Memory B cell (primary cell): ENCODE results near the gene POU2F2.

Experiments used
- ATAC-seq: fragments of 150-1000 bp; cut with Tn5 transposase; 2 replicates; pipeline ENCODE4 v1.10.0; 2021; ENCODE audit warnings: low read depth, mild to moderate bottlenecking, moderate library complexity
- DNase-seq, 2 donors: peaks; one replicate each; pipeline ENCODE4 v3.0.0; 2022; ENCODE audit warnings: low spot score in 2 of 2
- H3K27ac Mint-ChIP-seq: one replicate; pipeline ENCODE4 v1.8.0; 2022; ENCODE audit warnings: mild to moderate bottlenecking, moderate library complexity, mixed read lengths
- H3K27me3 Mint-ChIP-seq: one replicate; pipeline ENCODE4 v1.8.0; 2022; ENCODE audit warnings: mixed read lengths
- H3K36me3 Mint-ChIP-seq: one replicate; pipeline ENCODE4 v1.8.0; 2022; ENCODE audit warnings: mild to moderate bottlenecking, mixed read lengths
- H3K4me1 Mint-ChIP-seq: one replicate; pipeline ENCODE4 v1.8.0; 2022; ENCODE audit warnings: mixed read lengths
- H3K4me3 Mint-ChIP-seq: one replicate; pipeline ENCODE4 v1.8.0; 2022; ENCODE audit warnings: mild to moderate bottlenecking, moderate library complexity, mixed read lengths
- H3K9me3 Mint-ChIP-seq: one replicate; pipeline ENCODE4 v1.8.0; 2022; ENCODE audit warnings: mixed read lengths

POU2F2 gene

GRCh38 chr19:42149447-42150202 is 17.4 kb upstream of the POU2F2 start:
- H3K27ac Mint-ChIP-seq = peak overlapping the region; percentile 4
- H3K36me3 Mint-ChIP-seq = peaks cover 18% of the 10 kb centered on the region
- no peak for DNase-seq
- no peak overlapping the region for H3K4me3 Mint-ChIP-seq
- no peaks in the 10 kb centered on the region for H3K9me3 Mint-ChIP-seq
- ATAC-seq = no peak
- peaks cover 26% of the 10 kb centered on the region for H3K4me1 Mint-ChIP-seq
- H3K27me3 Mint-ChIP-seq = no peaks in the 10 kb centered on the region

GRCh38 chr19:42148266-42148665 is 16.0 kb upstream of the POU2F2 start:
- H3K27ac Mint-ChIP-seq = no peak overlapping the region
- no peak for DNase-seq

GRCh38 chr19:42143341-42144234 is 11.3 kb upstream of the POU2F2 start:
- peaks cover 27% of the 10 kb centered on the region for H3K36me3 Mint-ChIP-seq
- ATAC-seq (no peak), DNase-seq (no peak)
- H3K27ac Mint-ChIP-seq = peak overlapping the region; percentile 0
- H3K27me3 Mint-ChIP-seq = no peaks in the 10 kb centered on the region
- H3K9me3 Mint-ChIP-seq = no peaks in the 10 kb centered on the region
- peaks cover 22% of the 10 kb centered on the region for H3K4me1 Mint-ChIP-seq
- H3K4me3 Mint-ChIP-seq = no peak overlapping the region

More at GRCh38 chr19:42148266-42148665, 16.0 kb upstream of the POU2F2 start:
- no peak for ATAC-seq
- Mint-ChIP-seq H3K4me1 (peaks cover 21% of the 10 kb centered on the region), H3K36me3 (peaks cover 25% of the 10 kb centered on the region), H3K9me3 (no peaks in the 10 kb centered on the region), H3K4me3 (no peak overlapping the region), H3K27me3 (no peaks in the 10 kb centered on the region)

- Mint-ChIP-seq H3K9me3 (no peaks in the 10 kb centered on the region), H3K27me3 (no peaks in the 10 kb centered on the region), H3K4me3 (no peak overlapping the region), H3K27ac (peak overlapping the region; percentile 56), H3K36me3 (peaks cover 27% of the 10 kb centered on the region), H3K4me1 (peaks cover 25% of the 10 kb centered on the region)
- ATAC-seq = no peak
- no peak for DNase-seq
Observed at GRCh38 chr19:42140125-42140754, 8.0 kb upstream of the POU2F2 start.

GRCh38 chr19:42134535-42135070 is 2.4 kb upstream of the POU2F2 start:
- Mint-ChIP-seq H3K27me3 (no peaks in the 10 kb centered on the region), H3K4me1 (peaks cover 43% of the 10 kb centered on the region), H3K27ac (no peak overlapping the region), H3K36me3 (peaks cover 25% of the 10 kb centered on the region), H3K9me3 (no peaks in the 10 kb centered on the region), H3K4me3 (peak overlapping the region; percentile 53)
- DNase-seq = no peak
- no peak for ATAC-seq

GRCh38 chr19:42132851-42133528 is 744 bp upstream of the POU2F2 start:
- Mint-ChIP-seq H3K4me1 (peaks cover 53% of the 10 kb centered on the region), H3K36me3 (peaks cover 23% of the 10 kb centered on the region), H3K27me3 (no peaks in the 10 kb centered on the region), H3K9me3 (no peaks in the 10 kb centered on the region), H3K27ac (peak overlapping the region; percentile 80), H3K4me3 (peak overlapping the region; percentile 93)
- DNase-seq (peak; percentile 95 to 98), ATAC-seq (peak; percentile 40)

- no peak for DNase-seq
- Mint-ChIP-seq H3K9me3 (no peaks in the 10 kb centered on the region), H3K27ac (peak overlapping the region; percentile 80), H3K27me3 (no peaks in the 10 kb centered on the region), H3K36me3 (peaks cover 24% of the 10 kb centered on the region), H3K4me3 (peak overlapping the region; percentile 93), H3K4me1 (peaks cover 63% of the 10 kb centered on the region)
- no peak for ATAC-seq
Observed at GRCh38 chr19:42131149-42132029, 857 bp downstream of the POU2F2 start.

GRCh38 chr19:42130254-42130573 is 2.0 kb downstream of the POU2F2 start:
- Mint-ChIP-seq H3K27me3 (no peaks in the 10 kb centered on the region), H3K4me1 (peaks cover 67% of the 10 kb centered on the region), H3K36me3 (peaks cover 30% of the 10 kb centered on the region), H3K27ac (peak overlapping the region; percentile 80), H3K9me3 (no peaks in the 10 kb centered on the region), H3K4me3 (peak overlapping the region; percentile 93)
- no peak for DNase-seq
- no peak for ATAC-seq

GRCh38 chr19:42129399-42130253 is 2.6 kb downstream of the POU2F2 start:
- Mint-ChIP-seq H3K27ac (peak overlapping the region; percentile 80), H3K9me3 (no peaks in the 10 kb centered on the region), H3K36me3 (peaks cover 32% of the 10 kb centered on the region), H3K4me3 (peak overlapping the region; percentile 93), H3K4me1 (peaks cover 68% of the 10 kb centered on the region), H3K27me3 (no peaks in the 10 kb centered on the region)
- ATAC-seq (peak; percentile 55), DNase-seq (peak; percentile 69 to 70)

GRCh38 chr19:42126574-42126973 is 5.7 kb downstream of the POU2F2 start:
- peaks cover 43% of the 10 kb centered on the region for H3K36me3 Mint-ChIP-seq
- DNase-seq = no peak
- H3K27me3 Mint-ChIP-seq = no peaks in the 10 kb centered on the region
- H3K27ac Mint-ChIP-seq = peak overlapping the region; percentile 76
- peak overlapping the region; percentile 70 for H3K4me3 Mint-ChIP-seq
- no peak for ATAC-seq
- H3K4me1 Mint-ChIP-seq = peaks cover 80% of the 10 kb centered on the region
- H3K9me3 Mint-ChIP-seq = no peaks in the 10 kb centered on the region

GRCh38 chr19:42125536-42125935 is 6.7 kb downstream of the POU2F2 start:
- H3K27ac Mint-ChIP-seq = peak overlapping the region; percentile 76

GRCh38 chr19:42124386-42124901 is 7.8 kb downstream of the POU2F2 start:
- ATAC-seq (no peak), DNase-seq (no peak)
- Mint-ChIP-seq H3K27me3 (no peaks in the 10 kb centered on the region), H3K4me1 (peaks cover 72% of the 10 kb centered on the region), H3K36me3 (peaks cover 38% of the 10 kb centered on the region), H3K27ac (peak overlapping the region; percentile 76), H3K4me3 (peak overlapping the region; percentile 21), H3K9me3 (no peaks in the 10 kb centered on the region)

More at GRCh38 chr19:42125536-42125935, 6.7 kb downstream of the POU2F2 start:
- H3K9me3 Mint-ChIP-seq = no peaks in the 10 kb centered on the region
- ATAC-seq = no peak
- H3K4me1 Mint-ChIP-seq = peaks cover 80% of the 10 kb centered on the region
- no peak for DNase-seq
- H3K4me3 Mint-ChIP-seq = peak overlapping the region; percentile 70
- H3K36me3 Mint-ChIP-seq = peaks cover 41% of the 10 kb centered on the region
- H3K27me3 Mint-ChIP-seq = no peaks in the 10 kb centered on the region
